HepG2 (cell line): ENCODE data around the gene MED22. TPM values are rescaled to one million over a fixed set of nuclear protein-coding genes. Genes with fewer than 3 reads are reported as not detected.

Experiments used
- ATF1 ChIP-seq: IDR thresholded peaks from 2 replicates; pipeline ENCODE4 v1.6.1; 2016; ENCODE audit warnings: mild to moderate bottlenecking, control low read depth
- EP300 ChIP-seq, 3 experiments: sonication (generic) in 1 of 3; formaldehyde crosslinking in 1 of 3; IDR thresholded peaks; 2 replicates each; pipeline versions ENCODE4 v1.5.1 to v1.6.1; 2011 to 2020; ENCODE audit warnings: low read depth in 2 of 3, low read length in 2 of 3, borderline replicate concordance in 1 of 3, improper control_type of control experiment in 1 of 3, mild to moderate bottlenecking in 1 of 3, missing genetic modification reagents in 1 of 3, moderate library complexity in 1 of 3
- HNRNPLL ChIP-seq: fragments of 200-400 bp; formaldehyde crosslinking; IDR thresholded peaks from 2 replicates; pipeline ENCODE4 v1.6.1; 2017; ENCODE audit warnings: mild to moderate bottlenecking, low read depth, low read length; ENCODE audit not compliant: poor library complexity, severe bottlenecking
- HOXA7 ChIP-seq: sonication (generic); formaldehyde crosslinking; IDR thresholded peaks from 2 replicates; pipeline ENCODE4 v1.8.1; 2022; ENCODE audit warnings: mild to moderate bottlenecking, missing genetic modification reagents, moderate library complexity
- MIER3 ChIP-seq: IDR thresholded peaks from 2 replicates; pipeline ENCODE4 v1.6.1; 2016; ENCODE audit warnings: missing compliant biosample characterization, borderline replicate concordance
- MYC ChIP-seq: sonication (generic); formaldehyde crosslinking; IDR thresholded peaks from 2 replicates; pipeline ENCODE4 v1.9.0; 2021; ENCODE audit warnings: missing genetic modification reagents, borderline replicate concordance
- NFATC3 ChIP-seq: sonication (generic); formaldehyde crosslinking; IDR thresholded peaks from 2 replicates; pipeline ENCODE4 v1.5.1; 2020; ENCODE audit warnings: mild to moderate bottlenecking, missing genetic modification reagents
- PITX1 ChIP-seq: sonication (generic); formaldehyde crosslinking; IDR thresholded peaks from 2 replicates; pipeline ENCODE4 v1.5.1; 2020; ENCODE audit warnings: mild to moderate bottlenecking, missing genetic modification reagents
- SATB2 ChIP-seq: sonication (generic); formaldehyde crosslinking; IDR thresholded peaks from 2 replicates; pipeline ENCODE4 v1.5.0; 2020; ENCODE audit warnings: missing genetic modification reagents
- U2AF1 ChIP-seq: fragments of 200-400 bp; formaldehyde crosslinking; optimal IDR thresholded peaks from 2 replicates; pipeline ENCODE3; 2017; ENCODE audit warnings: mild to moderate bottlenecking, low read depth, low read length
- ZBTB38 ChIP-seq: sonication (generic); formaldehyde crosslinking; IDR thresholded peaks from 2 replicates; pipeline ENCODE4 v1.5.1; 2020; ENCODE audit warnings: mild to moderate bottlenecking, missing genetic modification reagents
- ZNF563 ChIP-seq: sonication (generic); formaldehyde crosslinking; IDR thresholded peaks from 2 replicates; pipeline ENCODE4 v1.8.0; 2022; ENCODE audit warnings: mild to moderate bottlenecking, moderate library complexity, missing genetic modification reagents
- ZNF605 ChIP-seq: sonication (generic); formaldehyde crosslinking; IDR thresholded peaks from 2 replicates; pipeline ENCODE4 v1.8.0; 2022; ENCODE audit warnings: mild to moderate bottlenecking, missing genetic modification reagents
- ZNF7 ChIP-seq: IDR thresholded peaks from 2 replicates; pipeline ENCODE4 v1.6.1; 2016; ENCODE audit warnings: missing biosample characterization, missing genetic modification reagents
- ZNF709 ChIP-seq: sonication (generic); formaldehyde crosslinking; IDR thresholded peaks from 2 replicates; pipeline ENCODE4 v1.5.0; 2020; ENCODE audit warnings: mild to moderate bottlenecking, missing genetic modification reagents
- ZSCAN31 ChIP-seq: sonication (generic); formaldehyde crosslinking; IDR thresholded peaks from 2 replicates; pipeline ENCODE4 v1.5.0; 2020; ENCODE audit warnings: low read depth, mild to moderate bottlenecking, missing genetic modification reagents
- polyA plus RNA-seq, 8 experiments: library from polyadenylated mRNA; depleted of rRNA in 3 of 8; stranded (reverse) in 7 of 8; unstranded in 1 of 8; fragments of >200 nt; fragmentation: Illumina TruSeq in 4 of 8; extraction: Trizol in 4 of 8; gene quantifications; 2 replicates each; pipeline versions ENCODE4 v1.2.1 to v1.2.3, GENCODE V29; 2011 to 2016; ENCODE audit warnings: low read depth in 4 of 8, missing spikeins in 1 of 8, mixed read lengths in 1 of 8; ENCODE audit not compliant: insufficient read depth in 1 of 8
- total RNA-seq, 5 experiments: library from RNA; depleted of rRNA; stranded (reverse); fragments of >200 nt; fragmentation: Illumina TruSeq; extraction: Trizol; gene quantifications; 2 replicates each; pipeline ENCODE4 v1.2.3, GENCODE V29; 2016; ENCODE audit warnings: low read depth in 1 of 5
- TF ChIP-seq, protein P1 (sequence below): sonication (generic); formaldehyde crosslinking; IDR thresholded peaks from 2 replicates; pipeline ENCODE4 v1.8.1; 2022; ENCODE audit warnings: low read depth, mild to moderate bottlenecking, missing genetic modification reagents
- TF ChIP-seq, protein P2 (sequence below): sonication (generic); formaldehyde crosslinking; IDR thresholded peaks from 2 replicates; pipeline ENCODE4 v1.5.1; 2020; ENCODE audit warnings: missing genetic modification reagents, mild to moderate bottlenecking, borderline replicate concordance
- TF ChIP-seq, protein P3 (sequence below): sonication (generic); formaldehyde crosslinking; IDR thresholded peaks from 2 replicates; pipeline ENCODE4 v1.4.0; 2020; ENCODE audit warnings: missing genetic modification reagents
- TF ChIP-seq, protein P4 (sequence below): IDR thresholded peaks from 2 replicates; pipeline ENCODE4 v1.6.1; 2018; ENCODE audit warnings: missing genetic modification reagents

The MED22 gene
- total and polyA plus RNA-seq, 2 of the 13 experiments (the other 11 are each of a cell fraction or from before 2014, with no cell fraction given) = 15.8 to 22.1 TPM

- TF ChIP-seq, protein P1, sequence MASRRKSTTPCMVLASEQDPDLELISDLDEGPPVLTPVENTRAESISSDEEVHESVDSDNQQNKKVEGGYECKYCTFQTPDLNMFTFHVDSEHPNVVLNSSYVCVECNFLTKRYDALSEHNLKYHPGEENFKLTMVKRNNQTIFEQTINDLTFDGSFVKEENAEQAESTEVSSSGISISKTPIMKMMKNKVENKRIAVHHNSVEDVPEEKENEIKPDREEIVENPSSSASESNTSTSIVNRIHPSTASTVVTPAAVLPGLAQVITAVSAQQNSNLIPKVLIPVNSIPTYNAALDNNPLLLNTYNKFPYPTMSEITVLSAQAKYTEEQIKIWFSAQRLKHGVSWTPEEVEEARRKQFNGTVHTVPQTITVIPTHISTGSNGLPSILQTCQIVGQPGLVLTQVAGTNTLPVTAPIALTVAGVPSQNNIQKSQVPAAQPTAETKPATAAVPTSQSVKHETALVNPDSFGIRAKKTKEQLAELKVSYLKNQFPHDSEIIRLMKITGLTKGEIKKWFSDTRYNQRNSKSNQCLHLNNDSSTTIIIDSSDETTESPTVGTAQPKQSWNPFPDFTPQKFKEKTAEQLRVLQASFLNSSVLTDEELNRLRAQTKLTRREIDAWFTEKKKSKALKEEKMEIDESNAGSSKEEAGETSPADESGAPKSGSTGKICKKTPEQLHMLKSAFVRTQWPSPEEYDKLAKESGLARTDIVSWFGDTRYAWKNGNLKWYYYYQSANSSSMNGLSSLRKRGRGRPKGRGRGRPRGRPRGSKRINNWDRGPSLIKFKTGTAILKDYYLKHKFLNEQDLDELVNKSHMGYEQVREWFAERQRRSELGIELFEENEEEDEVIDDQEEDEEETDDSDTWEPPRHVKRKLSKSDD (CRISPR knock-in tag) = 0 out of 2 replicates have a peak, but pooled peaks have one; percentile 41
- peak; percentile 80; the same call in 1 of the 2 replicates for TF ChIP-seq MIER3 (CRISPR knock-in tag)
- peak; percentile 45; the same call in 1 of the 2 replicates for TF ChIP-seq ZNF709 (CRISPR knock-in tag)
- TF ChIP-seq ZBTB38 (CRISPR knock-in tag) = peak; percentile 53; the same call in 1 of the 2 replicates
- peak; percentile 60 for TF ChIP-seq U2AF1
- no peak for TF ChIP-seq ZNF7 (CRISPR knock-in tag)
- TF ChIP-seq ZSCAN31 (CRISPR knock-in tag) = peak; percentile 89
- 0 out of 2 replicates have a peak, but pooled peaks have one; percentile 25 for TF ChIP-seq ZNF563
- TF ChIP-seq PITX1 (CRISPR knock-in tag) = peak; percentile 86; the same call in 1 of the 2 replicates
- TF ChIP-seq ATF1 (CRISPR knock-in tag) = 0 out of 2 replicates have a peak, but pooled peaks have one; percentile 26
- TF ChIP-seq HOXA7 (CRISPR knock-in tag) = 0 out of 2 replicates have a peak, but pooled peaks have one; percentile 51
- peak; percentile 98 for TF ChIP-seq MYC
- TF ChIP-seq EP300 (IDR thresholded peaks at IDR 0.05; ENCODE audit: low read depth in 2 of 2, low read length in 2 of 2) = 0 out of 4 replicates have a peak, but pooled peaks of 1 of the 2 experiments have one; percentile 26
- no peak for TF ChIP-seq EP300 (CRISPR knock-in tag; IDR thresholded peaks at IDR 0.05; ENCODE audit: borderline replicate concordance)
- TF ChIP-seq NFATC3 = peak; percentile 74; the same call in 1 of the 2 replicates
- TF ChIP-seq, protein P2, sequence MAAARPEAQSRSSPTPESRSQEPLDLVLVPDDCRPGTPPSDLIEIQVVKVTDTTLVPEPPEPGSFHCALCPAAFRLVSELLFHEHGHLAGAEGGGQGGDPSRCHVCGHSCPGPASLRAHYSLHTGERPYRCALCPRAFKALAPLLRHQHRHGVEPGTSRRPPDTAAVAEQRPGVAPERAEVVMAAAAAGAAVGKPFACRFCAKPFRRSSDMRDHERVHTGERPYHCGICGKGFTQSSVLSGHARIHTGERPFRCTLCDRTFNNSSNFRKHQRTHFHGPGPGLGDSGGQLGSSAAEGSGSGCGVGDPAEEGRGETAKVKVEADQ (CRISPR knock-in tag) = peak; percentile 54; the same call in 1 of the 2 replicates
- TF ChIP-seq, protein P3, sequence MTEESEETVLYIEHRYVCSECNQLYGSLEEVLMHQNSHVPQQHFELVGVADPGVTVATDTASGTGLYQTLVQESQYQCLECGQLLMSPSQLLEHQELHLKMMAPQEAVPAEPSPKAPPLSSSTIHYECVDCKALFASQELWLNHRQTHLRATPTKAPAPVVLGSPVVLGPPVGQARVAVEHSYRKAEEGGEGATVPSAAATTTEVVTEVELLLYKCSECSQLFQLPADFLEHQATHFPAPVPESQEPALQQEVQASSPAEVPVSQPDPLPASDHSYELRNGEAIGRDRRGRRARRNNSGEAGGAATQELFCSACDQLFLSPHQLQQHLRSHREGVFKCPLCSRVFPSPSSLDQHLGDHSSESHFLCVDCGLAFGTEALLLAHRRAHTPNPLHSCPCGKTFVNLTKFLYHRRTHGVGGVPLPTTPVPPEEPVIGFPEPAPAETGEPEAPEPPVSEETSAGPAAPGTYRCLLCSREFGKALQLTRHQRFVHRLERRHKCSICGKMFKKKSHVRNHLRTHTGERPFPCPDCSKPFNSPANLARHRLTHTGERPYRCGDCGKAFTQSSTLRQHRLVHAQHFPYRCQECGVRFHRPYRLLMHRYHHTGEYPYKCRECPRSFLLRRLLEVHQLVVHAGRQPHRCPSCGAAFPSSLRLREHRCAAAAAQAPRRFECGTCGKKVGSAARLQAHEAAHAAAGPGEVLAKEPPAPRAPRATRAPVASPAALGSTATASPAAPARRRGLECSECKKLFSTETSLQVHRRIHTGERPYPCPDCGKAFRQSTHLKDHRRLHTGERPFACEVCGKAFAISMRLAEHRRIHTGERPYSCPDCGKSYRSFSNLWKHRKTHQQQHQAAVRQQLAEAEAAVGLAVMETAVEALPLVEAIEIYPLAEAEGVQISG = peak; percentile 76
- TF ChIP-seq, protein P4, sequence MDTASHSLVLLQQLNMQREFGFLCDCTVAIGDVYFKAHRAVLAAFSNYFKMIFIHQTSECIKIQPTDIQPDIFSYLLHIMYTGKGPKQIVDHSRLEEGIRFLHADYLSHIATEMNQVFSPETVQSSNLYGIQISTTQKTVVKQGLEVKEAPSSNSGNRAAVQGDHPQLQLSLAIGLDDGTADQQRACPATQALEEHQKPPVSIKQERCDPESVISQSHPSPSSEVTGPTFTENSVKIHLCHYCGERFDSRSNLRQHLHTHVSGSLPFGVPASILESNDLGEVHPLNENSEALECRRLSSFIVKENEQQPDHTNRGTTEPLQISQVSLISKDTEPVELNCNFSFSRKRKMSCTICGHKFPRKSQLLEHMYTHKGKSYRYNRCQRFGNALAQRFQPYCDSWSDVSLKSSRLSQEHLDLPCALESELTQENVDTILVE (CRISPR knock-in tag) = peak; percentile 64; the same call in 1 of the 2 replicates
- peak; percentile 88 for TF ChIP-seq ZNF605 (CRISPR knock-in tag)
- TF ChIP-seq HNRNPLL = peak; percentile 11
- no peak for TF ChIP-seq SATB2 (CRISPR knock-in tag)
These were observed at the start of gene MED22, which contains the start of gene RPL7A (continued) for GRCh38 chr9:133347985-133348717.
